Left renal pelvis (tissue), 4 donors: ENCODE measurements around the gene RNF175. TPM values are rescaled to one million over a fixed set of nuclear protein-coding genes. Genes with fewer than 3 reads are reported as not detected.

Experiments
- DNase-seq, 4 donors: peaks; one replicate each; pipeline ENCODE4 v3.0.0-alpha.2; 2013; ENCODE audit warnings: low read depth in 4 of 4, low spot score in 3 of 4
- polyA plus RNA-seq, 4 donors: library from polyadenylated mRNA; unstranded; fragments of 120-200 nt; gene quantifications; one replicate each; pipeline ENCODE4 v1.2.1, GENCODE V29; 2013; ENCODE audit not compliant: insufficient read length in 4 of 4

RNF175 gene
- polyA plus RNA-seq, 4 donors = 4.2 to 9.8 (median 6.2) TPM

DNA sequence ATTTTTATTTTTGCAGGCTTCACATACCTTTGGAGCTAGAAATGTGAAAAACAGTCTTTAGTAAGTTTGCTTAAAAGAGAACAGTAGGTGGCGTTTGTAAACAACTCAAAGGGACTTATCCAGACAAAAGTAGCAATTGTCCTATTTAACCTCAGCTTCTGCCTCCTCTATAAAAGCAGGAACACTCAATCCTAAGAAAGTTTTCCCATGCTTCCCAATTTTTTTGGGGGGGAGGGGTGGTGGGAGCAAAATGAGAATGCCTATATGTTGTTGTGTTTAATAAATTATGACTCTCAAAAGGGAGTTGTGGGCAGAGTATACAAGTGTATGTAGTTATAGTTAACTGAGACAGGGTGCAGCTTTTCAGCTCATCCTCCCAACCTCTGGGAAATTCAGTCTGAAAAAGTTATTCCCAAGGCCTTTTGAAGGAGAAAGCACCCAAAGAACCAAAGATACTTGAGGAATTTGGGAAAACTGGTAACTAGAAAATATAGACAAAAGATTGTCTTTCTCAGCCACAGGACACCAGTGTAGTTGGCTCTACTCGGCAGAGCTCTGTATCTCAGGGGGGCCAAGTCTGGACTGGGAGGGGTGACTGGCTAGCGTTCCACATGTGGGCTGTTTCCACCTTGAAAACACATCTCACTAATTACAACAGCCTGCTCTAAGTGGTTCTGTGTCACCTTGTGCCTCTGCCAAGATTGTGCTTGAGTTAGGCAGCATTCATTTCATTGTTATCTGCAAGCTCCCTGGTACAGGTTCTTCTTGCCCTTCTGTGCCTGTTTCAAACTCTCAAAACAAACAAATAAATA, 26.3 kb upstream of the RNF175 start:
- no peak for DNase-seq

DNA sequence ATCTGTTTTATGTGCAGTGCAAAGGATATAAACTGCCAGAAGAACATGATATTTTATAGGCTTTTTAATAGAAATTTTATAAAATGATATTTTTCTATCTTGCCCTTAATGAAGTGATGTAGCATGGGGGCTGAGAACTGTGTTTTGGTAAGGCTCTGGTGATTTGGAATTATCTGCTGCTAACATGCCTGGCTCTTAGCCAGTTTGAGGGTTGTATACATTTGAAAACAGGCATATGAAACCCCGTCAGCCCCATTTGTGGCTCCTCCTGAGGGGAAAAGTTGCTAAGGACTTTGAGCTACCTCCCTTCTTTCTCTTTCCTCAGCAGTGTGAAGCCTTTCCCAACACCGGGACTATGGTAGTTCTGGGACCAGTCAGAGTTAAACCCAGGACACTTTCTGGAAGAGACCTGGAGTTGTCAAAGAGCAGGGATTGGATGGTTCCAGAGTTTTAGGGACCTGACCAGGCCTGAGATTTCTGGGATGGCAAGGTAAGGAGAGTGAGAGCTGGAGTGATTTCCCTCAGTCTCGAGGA, 24.4 kb upstream of the RNF175 start:
- no peak for DNase-seq

DNA sequence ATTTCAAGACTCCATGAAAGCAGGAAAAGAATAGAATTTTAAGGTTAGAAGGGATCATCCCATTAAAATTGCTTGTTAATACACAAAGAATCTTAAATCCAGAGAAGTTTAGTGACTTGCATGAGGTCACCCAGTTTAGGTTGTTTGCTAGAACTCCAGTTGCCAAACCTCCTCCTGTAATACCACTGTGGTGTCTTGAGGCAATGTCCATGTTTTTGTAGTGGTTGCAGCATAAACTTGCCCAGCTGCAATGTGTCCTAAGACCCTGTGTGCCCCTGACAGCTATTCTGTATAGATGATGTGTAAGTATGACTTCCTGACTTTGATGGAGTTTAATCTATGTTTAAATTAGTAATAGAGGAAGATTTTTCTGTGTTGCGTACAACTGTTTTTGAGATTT, 22.8 kb upstream of the RNF175 start:
- DNase-seq = no peak

DNA sequence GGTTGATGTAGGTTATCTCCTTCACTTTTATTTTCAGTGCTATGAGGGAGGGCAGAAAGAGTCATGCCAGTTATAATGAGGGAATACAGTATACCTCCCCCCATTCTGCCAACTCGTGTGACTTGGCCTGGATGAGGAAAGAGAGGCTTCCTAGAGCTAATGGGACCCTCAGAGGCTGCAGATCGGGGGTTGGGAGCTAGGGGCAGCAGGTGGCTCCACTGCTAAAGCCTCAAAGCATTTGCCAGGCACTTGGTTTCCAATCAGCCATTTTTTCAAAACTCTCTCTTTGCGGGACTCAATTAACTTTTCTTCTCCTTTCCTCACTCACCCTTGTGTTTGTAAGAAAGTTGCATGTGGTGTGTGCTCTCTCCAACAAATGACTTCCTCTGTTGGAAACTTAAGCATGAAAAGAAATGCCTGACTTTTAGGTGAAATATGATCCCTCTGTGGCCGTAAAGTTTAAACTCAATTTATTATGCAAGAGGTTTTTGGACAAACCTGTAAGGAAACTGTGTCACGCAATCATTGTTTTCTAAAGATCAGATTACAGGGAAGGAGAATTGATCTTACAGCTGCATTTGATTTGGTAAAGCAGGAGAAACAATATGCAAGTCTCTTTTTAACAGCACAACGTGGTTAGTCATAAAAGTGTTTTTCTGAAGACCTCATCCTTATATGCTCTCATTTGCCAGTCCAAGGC, 22.0 kb upstream of the RNF175 start:
- DNase-seq = no peak

DNA sequence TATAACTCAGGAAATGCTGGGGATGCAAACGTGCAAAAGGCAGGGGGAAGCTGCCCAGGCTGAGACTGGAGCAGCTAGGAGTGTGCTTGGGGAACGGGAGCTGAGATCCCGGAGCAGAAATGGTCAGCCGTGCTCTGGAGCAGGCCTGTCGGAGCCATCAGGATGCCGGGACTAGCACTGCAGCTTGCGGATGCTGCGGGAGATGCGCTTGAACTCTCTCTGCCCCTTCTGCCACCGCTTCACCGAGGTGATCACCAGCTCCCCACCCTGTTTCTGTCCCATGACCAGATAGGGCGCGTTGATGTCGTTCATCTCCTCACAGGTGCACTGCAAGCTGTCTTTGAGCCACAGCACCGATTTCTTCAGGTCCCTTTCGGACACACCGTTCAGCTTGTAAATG, 21.5 kb upstream of the RNF175 start:
- DNase-seq = no peak

DNA sequence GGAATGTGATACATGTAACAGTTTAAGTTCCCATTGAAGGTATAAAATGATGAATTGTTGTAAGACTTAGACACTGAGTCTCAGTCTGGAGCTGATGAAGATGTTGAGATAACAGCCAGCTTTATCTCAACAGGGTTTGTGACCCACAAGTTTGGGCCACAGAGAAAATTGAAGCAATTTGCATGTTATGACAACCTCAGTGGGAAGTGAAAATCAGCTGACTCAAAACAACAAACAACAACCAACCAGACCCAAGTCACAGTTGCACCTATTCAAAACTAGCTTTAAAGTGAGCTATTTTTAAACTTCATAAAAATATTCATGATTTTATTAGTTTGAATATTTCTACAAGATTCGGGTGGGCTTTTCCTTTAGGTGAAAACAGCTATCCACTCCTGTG, 21.1 kb upstream of the RNF175 start:
- no peak for DNase-seq

DNA sequence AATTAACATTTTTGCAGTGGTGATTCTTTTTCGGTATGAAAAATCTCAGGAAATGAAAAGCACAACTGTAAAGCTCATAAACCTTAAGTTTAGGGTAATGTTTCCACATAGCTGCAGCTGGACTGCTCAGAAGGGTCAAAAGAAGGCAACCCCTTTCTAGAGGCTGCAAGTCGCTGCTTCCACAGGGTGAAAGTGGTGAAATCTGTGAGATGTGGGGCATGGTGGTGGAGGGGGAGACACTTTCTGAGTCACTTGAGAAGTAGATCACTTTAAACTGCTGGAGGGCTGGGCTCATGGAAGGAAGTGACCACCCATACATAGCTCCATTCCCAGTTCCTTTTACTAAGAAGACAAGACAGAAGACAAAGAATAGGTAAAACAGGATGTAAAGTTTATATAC, 20.4 kb upstream of the RNF175 start:
- DNase-seq = no peak

DNA sequence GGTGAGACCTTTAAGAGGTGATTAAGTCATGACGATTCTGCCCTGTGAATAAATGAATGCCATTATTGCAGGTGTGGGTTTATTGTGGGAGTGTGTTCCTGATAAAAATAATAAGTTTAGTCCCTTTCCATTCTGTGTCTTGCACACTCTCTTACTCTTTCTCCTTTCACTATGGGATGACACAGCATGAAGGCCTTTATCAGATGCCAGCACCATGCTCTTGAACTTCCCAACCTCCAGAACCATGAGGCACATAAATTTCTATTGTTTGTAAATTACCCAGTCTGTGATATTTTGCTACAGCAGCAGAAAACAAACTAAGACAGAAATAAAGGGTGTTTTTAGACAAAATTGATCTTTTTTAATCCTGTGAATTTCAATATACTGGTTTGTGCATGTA, 18.6 kb upstream of the RNF175 start:
- no peak for DNase-seq

DNA sequence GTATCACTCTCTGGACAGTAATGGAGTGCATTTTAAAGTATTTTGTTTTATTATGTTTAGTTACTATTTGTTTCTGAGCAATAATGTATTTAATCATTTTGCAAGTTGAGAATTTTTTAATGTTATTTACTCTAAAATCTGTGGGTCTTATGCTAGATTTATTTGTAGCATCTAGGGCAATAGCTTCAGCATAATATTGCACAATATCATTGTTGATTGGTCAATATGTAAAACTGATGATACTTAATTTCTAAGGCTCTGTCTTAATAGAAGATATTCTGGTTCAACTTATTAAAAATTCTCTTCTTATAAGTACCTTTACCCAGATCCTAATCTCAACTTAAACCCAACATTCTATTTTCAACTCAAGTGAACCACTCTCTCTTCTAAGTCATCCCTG, 17.6 kb upstream of the RNF175 start:
- no peak for DNase-seq

DNA sequence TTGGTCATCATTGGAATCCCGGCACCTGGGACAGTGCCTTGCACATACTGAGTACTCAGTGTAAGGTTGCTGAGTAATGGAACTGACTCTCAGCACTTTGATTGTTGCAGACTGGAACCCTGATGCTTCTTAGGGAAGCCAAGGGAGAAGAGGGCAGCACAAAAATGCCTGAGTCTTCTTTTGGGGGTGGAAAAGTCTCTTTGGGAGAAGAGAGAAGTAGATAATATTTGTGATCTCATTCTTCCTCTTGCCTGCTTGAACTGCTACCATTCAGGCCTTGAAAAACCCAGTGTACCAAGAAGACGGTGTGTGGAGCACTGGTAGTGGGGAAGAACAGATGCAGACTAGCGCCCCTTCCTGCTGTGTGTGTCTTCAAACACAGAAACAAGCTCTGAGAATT, 16.8 kb upstream of the RNF175 start:
- no peak for DNase-seq

DNA sequence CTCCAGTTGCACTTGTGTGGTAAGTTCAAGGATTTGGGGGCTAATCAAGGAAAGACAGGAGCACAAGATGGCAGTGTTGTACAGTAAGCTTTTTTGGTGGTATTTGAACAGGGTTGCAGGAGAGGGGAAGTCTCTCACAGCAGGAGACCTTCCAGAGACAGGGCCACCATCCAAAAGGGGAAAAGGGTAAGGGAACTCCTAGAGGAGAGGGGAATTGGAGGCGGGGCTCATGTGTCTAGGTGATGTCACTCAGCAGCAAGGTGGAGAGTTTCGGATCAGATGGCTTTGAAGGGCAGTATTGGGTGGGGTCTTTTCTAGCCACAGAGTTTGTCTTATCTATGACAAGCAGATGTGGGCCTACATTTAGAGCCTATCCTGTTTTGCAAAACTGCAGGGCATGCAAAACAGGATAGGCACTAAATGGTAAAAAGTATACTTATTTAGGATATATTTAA, 13.4 kb upstream of the RNF175 start:
- no peak for DNase-seq

DNA sequence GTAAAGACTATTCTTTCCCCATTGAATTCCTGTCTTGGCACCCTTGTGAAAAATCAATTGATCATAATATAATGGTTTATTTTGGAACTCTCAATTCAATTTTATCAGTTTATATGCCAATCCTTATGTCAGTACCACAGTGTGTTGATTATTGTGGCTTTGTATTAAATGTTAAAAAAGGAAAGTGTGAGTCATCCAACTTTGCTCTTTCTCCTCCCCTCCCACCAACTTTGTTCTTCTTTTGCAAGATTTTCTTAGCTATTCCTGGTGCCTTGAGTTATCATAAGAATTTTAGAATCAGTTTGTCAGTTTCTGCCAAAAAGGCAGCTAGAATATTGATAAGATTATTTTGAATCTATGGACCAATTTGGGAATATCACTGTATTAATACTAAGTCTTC, 11.2 kb upstream of the RNF175 start:
- no peak for DNase-seq

DNA sequence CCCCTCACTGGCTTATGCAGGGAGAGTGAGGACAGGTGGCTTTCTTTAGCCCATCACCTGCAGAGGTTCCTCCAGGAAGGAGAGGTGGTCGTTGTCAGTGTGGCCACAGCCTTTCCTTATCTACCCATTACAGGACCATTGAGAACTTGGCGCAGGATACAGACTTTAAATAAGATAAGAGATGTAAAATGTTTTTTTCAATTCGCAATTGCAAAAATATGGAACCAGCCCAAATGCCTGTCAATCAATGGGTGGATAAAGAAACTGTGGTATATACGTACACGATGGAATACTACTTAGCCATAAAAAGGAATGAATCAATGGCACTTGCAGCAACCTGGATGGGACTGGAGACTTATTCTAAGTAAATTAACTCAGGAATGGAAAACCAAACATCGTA, 6.9 kb upstream of the RNF175 start:
- DNase-seq = no peak

DNA sequence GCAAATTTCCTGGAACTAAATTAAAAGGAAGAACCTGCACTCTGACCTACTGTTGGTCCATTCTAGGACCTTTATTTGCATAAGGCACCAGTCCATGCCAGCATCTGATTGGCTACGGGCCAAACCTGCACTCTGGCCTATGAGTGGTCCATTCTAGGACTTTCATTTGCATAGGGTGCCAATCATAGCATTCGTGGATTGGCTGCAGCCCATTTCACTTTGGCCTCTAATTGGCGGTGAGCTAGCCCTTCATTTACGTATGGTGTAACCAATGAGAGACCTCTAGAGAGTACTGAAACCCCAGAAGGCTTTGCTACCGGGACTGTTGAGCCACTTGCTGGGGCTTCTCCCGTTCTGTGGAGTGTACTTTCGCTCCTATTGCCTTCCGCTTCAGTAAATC, 6.1 kb upstream of the RNF175 start:
- no peak for DNase-seq

DNA sequence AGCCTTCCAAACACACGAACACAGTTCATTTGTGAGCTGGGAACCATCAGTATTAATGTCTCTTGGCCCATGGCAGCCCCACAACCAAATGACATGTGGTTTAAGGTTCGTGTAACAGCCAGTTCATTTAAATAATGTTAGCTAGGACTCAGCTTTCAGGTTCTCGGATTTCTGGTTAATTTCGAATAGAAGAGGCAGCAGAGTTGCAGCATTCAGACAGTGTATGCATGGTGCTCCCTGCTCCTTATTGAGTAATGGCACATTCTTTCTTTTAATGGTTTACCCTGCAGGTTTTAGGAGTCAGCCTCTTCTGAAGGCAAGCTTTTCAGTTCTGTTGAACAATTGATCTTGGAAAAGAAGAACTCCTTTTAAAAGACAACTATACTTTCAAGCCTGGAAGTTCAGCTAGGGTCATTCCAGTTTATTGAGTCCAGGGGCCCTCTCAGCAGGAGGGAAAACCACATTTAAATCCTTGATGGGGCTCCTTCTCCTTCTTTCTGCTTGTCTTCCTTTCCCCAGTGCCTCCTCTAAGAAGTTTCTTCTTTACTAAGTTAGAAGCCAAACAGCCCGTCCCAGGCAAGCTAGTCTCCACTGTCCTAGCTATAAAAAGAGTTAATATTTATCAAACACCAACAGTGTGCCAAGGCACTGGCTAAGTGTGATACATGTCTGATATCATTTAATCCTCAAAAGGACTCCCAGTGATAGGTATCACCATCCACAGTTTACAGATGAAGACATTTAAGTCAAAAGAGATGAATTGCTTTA, 5.0 kb upstream of the RNF175 start:
- no peak for DNase-seq

DNA sequence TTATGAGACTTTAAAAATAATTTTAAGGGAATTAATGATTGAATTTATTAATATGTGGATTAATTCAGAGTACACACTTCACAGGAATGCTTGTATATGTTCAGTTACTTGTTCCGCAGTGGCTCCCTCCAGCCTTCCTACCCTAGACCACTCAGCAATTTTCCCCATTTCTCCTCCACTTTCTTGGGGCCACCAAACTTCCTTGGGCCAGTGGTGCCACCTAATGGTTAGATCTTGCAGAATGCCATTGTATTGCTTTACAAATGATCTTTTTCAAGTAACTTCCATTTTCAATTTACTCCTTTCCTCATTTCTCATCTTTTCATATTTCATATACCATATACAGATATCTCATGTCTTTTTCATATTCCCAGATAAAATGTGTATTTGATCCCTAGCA, 3.6 kb upstream of the RNF175 start:
- no peak for DNase-seq

DNA sequence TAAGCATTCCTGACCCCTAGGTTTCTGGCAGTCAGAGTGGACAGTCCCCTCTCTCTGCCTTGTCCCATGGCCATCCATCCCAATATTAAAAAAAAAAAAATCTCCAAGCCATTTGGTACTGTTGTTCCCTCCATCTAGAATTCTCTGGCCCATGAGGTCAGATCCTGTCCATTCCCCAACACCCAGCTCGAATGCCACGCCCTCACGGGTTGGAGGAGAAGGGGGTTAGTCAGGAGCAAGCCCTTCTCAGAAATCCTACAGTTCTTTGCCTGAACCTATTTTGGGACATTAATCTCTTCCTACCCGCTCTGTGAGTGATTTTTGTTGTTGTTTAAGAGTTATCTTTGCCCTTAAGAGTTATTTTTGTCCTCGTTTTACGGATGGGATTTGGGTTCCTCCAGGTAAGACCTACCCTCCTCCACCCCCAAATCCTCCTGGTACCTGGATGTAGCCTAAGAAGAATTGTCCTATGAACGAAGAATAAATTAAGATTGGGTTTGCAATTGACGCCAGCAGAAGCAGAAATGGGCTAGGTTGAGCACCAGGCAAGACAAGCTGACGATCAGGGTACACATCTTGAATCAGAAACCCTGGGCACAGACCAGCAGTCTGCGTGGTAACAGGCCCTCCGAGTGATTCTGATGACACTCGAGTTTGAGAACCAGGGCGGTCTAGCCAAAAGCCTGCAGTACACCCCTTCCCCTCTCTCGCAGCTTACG, 977 bp downstream of the RNF175 start:
- DNase-seq = no peak

DNA sequence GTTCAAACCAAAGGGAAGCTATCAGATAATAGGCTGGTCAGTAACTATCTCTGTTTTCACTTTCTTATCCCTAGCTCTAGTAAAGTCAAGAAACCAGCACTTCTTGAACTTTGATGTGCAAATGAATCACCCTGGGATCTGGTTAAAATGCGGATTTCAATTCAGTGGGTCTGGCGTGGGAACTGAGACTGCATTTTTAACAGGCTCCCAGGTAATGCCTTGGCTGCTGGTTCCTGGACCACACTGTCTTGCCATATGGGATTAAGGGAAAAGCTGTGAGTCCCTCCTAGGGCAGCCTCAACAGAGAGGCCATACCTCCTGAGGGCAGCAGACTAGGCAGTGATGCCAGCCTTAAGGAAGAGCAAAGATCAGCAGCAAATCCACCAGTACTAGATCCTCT, 1.7 kb downstream of the RNF175 start:
- no peak for DNase-seq

DNA sequence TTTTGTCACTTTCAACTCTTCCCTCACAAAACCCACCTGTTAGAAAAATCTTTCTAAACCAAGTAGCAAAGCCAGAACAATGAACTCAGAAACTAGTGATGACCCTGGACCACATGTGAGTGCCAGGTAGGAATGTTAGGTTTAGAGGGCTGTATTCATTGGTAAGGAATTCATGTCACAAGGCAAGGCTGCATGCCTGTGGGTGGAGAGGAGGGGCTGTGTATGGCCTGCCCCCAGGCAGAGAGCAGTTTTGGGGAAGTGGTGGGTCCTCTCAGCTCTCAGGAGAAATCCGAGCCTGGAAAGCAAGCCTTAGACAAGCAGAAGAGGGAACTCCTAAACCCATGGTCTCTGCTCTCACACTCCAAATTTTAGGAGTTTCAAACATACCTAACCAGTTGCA, 2.4 kb downstream of the RNF175 start:
- DNase-seq = no peak

DNA sequence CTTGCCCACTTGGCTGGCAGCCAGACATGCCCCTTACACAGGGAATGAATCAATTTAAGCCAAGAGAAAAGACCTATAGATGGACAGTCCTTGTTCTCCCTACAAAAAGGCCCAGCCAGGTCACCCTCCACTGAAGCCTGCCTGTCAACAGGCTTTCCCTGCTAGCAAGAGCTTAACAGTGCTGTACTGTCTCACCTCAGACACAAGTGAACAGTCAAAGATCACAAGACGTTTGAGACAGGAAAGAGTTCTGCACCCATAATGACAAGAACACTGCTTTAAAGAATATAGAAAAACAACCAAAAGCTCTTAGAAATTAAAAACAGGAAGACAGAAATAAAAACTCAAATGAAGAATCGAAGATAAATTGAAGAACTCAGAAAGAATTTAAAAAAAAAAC, 4.6 kb downstream of the RNF175 start:
- no peak for DNase-seq
